ENCODE results near the gene TGDS.
"Not testable (repeated sequence)": the region's sequence is repeated elsewhere in the genome, so short reads cannot be mapped to it uniquely, and the experiment has no call there.

The TGDS gene

GRCh38 chr13:94595950-94596574, at the start of gene TGDS:
TSS of gene TGDS (minus strand) at chr13:94596152. CDS start at chr13:94596136, 16 bp downstream.
- peak; percentile 89 for DNase-seq (ENCODE audit: low spot score)

GRCh38 chr13:94641409-94641941, 45.5 kb upstream of the TGDS start:
- DNase-seq (ENCODE audit: low spot score) = no peak

- DNase-seq (ENCODE audit: low spot score) = no peak
Observed at GRCh38 chr13:94640721-94641120, 44.8 kb upstream of the TGDS start.

GRCh38 chr13:94637677-94638076, 41.7 kb upstream of the TGDS start:
- not testable (repeated sequence) for DNase-seq (ENCODE audit: low spot score)

- DNase-seq (ENCODE audit: low spot score) = no peak
Observed at GRCh38 chr13:94636942-94637578, 41.1 kb upstream of the TGDS start.

GRCh38 chr13:94636096-94636495, 40.1 kb upstream of the TGDS start:
- not testable (repeated sequence) for DNase-seq (ENCODE audit: low spot score)

GRCh38 chr13:94632226-94632980, 36.5 kb upstream of the TGDS start:
- no peak for DNase-seq (ENCODE audit: low spot score)

GRCh38 chr13:94630858-94631257, 34.9 kb upstream of the TGDS start:
- no peak for DNase-seq (ENCODE audit: low spot score)

GRCh38 chr13:94623316-94623715, 27.4 kb upstream of the TGDS start:
- no peak for DNase-seq (ENCODE audit: low spot score)

- DNase-seq (ENCODE audit: low spot score) = no peak
Observed at GRCh38 chr13:94622344-94622743, 26.4 kb upstream of the TGDS start.

- DNase-seq (ENCODE audit: low spot score) = peak; percentile 20
Observed at GRCh38 chr13:94620286-94620896, 24.4 kb upstream of the TGDS start.

- DNase-seq (ENCODE audit: low spot score) = peak; percentile 16
Observed at GRCh38 chr13:94617389-94618000, 21.5 kb upstream of the TGDS start.

GRCh38 chr13:94613051-94613450, 17.1 kb upstream of the TGDS start:
- no peak for DNase-seq (ENCODE audit: low spot score)

- no peak for DNase-seq (ENCODE audit: low spot score)
Observed at GRCh38 chr13:94612050-94612449, 16.1 kb upstream of the TGDS start.

- no peak for DNase-seq (ENCODE audit: low spot score)
Observed at GRCh38 chr13:94610475-94610874, 14.5 kb upstream of the TGDS start.

- DNase-seq (ENCODE audit: low spot score) = no peak
Observed at GRCh38 chr13:94609196-94609595, 13.2 kb upstream of the TGDS start.

GRCh38 chr13:94608586-94608985, 12.6 kb upstream of the TGDS start:
- DNase-seq (ENCODE audit: low spot score) = no peak

- no peak for DNase-seq (ENCODE audit: low spot score)
Observed at GRCh38 chr13:94607939-94608338, 12.0 kb upstream of the TGDS start.

- DNase-seq (ENCODE audit: low spot score) = no peak
Observed at GRCh38 chr13:94607056-94607455, 11.1 kb upstream of the TGDS start.

GRCh38 chr13:94602467-94602866, 6.5 kb upstream of the TGDS start:
- DNase-seq (ENCODE audit: low spot score) = no peak

GRCh38 chr13:94601446-94602431, 5.8 kb upstream of the TGDS start, which contains the start of gene GPR180:
TSS of gene GPR180 (plus strand) at chr13:94601857. CDS start at chr13:94601928, 71 bp downstream.
- peak; percentile 91 for DNase-seq (ENCODE audit: low spot score)
